GM23248 (cell line): ENCODE data around the gene LPAR5.

Experiments used
- EZH2 ChIP-seq: fragments of 200-600 bp; sonication (generic); IDR thresholded peaks from 2 replicates; pipeline ENCODE4 v1.6.1; 2018; ENCODE audit warnings: antibody characterized with exemption, mild to moderate bottlenecking; ENCODE audit not compliant: insufficient read depth, poor library complexity, severe bottlenecking
- EZH2phosphoT487 ChIP-seq: fragments of 200-600 bp; sonication (generic); IDR thresholded peaks from 2 replicates; pipeline ENCODE4 v1.6.1; 2018; ENCODE audit warnings: antibody characterized with exemption, moderate library complexity, mild to moderate bottlenecking, low read depth; ENCODE audit not compliant: insufficient read depth

DNA sequence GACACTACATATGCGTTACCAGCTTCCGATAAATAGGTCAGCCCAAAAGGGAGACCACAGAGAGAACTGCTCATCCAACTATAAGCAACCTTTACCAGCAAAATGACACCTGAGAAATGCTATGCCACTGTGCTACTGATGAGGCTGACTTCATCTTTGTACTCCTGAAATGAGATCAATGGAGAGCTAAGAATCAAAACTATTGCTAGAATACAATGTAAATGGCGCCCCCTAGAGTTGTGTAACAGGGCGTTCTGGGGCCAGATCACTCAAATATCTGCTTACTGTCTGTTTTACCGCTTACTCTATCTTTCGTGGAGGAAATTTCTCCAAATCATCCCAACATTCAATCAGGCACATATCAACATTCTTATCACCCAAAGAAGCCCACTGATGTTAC is 48.9 kb upstream of the LPAR5 start:
- TF ChIP-seq EZH2phosphoT487 (no peak), EZH2 (no peak)
